Body of pancreas (tissue), 2 donors: Measurements from ENCODE around the gene PFKFB2. TPM values are rescaled to one million over a fixed set of nuclear protein-coding genes. Genes with fewer than 3 reads are reported as not detected.

Experiments
- total RNA-seq, 2 donors: library from RNA; depleted of rRNA; stranded (reverse); fragments of >200 nt; gene quantifications; one replicate each; pipeline ENCODE4 v1.1.0, GENCODE V29; 2016

The PFKFB2 gene
- total RNA-seq, 2 donors from 2014 or later = 4.9 to 9.3 TPM

Other genes starting within 250 kb of the PFKFB2 start
- not detected for gene IL20, start 187.7 kb upstream of the PFKFB2 start, total RNA-seq
- not detected for gene IL24, start 155.8 kb upstream of the PFKFB2 start, total RNA-seq
- gene FCMR, start 131.3 kb upstream of the PFKFB2 start, total RNA-seq = 1 to 10 TPM in 1 of 2 donors, not detected in 1; 2.3 TPM
- 10 to 100 TPM; 14.8 to 45.1 TPM for gene PIGR, start 106.8 kb upstream of the PFKFB2 start, total RNA-seq
- gene FCAMR, start 82.8 kb upstream of the PFKFB2 start, total RNA-seq = not detected
- 10 to 100 TPM; 11.2 to 23.3 TPM for gene C1orf116, start 20.5 kb upstream of the PFKFB2 start, total RNA-seq
- gene YOD1, start 2.1 kb upstream of the PFKFB2 start, total RNA-seq = 1 to 10 TPM; 5.4 to 5.9 TPM
- gene C4BPB, start 35.6 kb downstream of the PFKFB2 start, total RNA-seq = 10 to 100 TPM in 1 of 2 donors, not detected in 1; 11.9 TPM
- 10 to 100 TPM in 1 of 2 donors, 1 to 10 TPM in 1; 8.9 to 23.1 TPM for gene C4BPA, start 51.0 kb downstream of the PFKFB2 start, total RNA-seq